ENCODE measurements around the gene OBSCN.

GRCh38 chr1:228287541-228288425, 79.9 kb downstream of the OBSCN start:
- TF ChIP-seq CTCF (IDR thresholded peaks at IDR 0.05; ENCODE audit: extremely low read depth in 1 of 2, insufficient read depth in 1 of 2, low read depth in 1 of 2, low read length in 2 of 2), result no peak
- TF ChIP-seq POLR2A (IDR thresholded peaks at IDR 0.05; ENCODE audit: low read depth, low read length), result no peak
- no peak for TF ChIP-seq MAX (IDR thresholded peaks at IDR 0.05; ENCODE audit: insufficient read depth, insufficient read length)
- TF ChIP-seq EZH2 (IDR thresholded peaks at IDR 0.05; ENCODE audit: borderline replicate concordance, low read depth, low read length, severe bottlenecking), result no peak
- no peak for TF ChIP-seq POLR2AphosphoS5 (IDR thresholded peaks at IDR 0.05; ENCODE audit: insufficient read depth, low read depth, low read length)
- no peak for TF ChIP-seq FOS (IDR thresholded peaks at IDR 0.05; ENCODE audit: borderline replicate concordance, insufficient read depth, low read length)
- TF ChIP-seq MYC (IDR thresholded peaks at IDR 0.05; ENCODE audit: low read depth, low read length), result no peak
